AG04449 (cell line): ENCODE measurements around the gene HOXA11.
A peak's percentile ranks its signal among the peaks of the same experiment; 100 is the strongest.

ENCODE experiments used
- CTCF ChIA-PET: fragments of 350-600 bp; formaldehyde crosslinking; extraction: SDS; loops from one replicate; lab custom pipeline; 2021; ENCODE audit warnings: antibody characterized with exemption; lab: Yijun Ruan, JAX
- POLR2A ChIA-PET: fragments of 400-600, 350-600 bp; formaldehyde crosslinking; extraction: SDS; loops from one replicate; lab custom pipeline; 2020; ENCODE audit warnings: antibody characterized with exemption, inconsistent platforms; lab: Yijun Ruan, JAX
- DNase-seq: peaks from one replicate; pipeline ENCODE4 v3.0.0-alpha.2; 2010; ENCODE audit warnings: low read depth, low spot score
- H3K4me3 ChIP-seq: 2 replicates; pipeline ENCODE4 v1.5.1; 2011; ENCODE audit warnings: low read depth, mild to moderate bottlenecking, control low read depth, low read length
- TF ChIP-seq, protein P1 (sequence below): IDR thresholded peaks from one replicate; pipeline ENCODE4 v1.5.1; 2011; ENCODE audit warnings: mild to moderate bottlenecking, moderate library complexity, low read length, control low read depth, inconsistent platforms; ENCODE audit not compliant: insufficient read depth; ENCODE audit errors: missing control alignments

HOXA11 gene

DNA sequence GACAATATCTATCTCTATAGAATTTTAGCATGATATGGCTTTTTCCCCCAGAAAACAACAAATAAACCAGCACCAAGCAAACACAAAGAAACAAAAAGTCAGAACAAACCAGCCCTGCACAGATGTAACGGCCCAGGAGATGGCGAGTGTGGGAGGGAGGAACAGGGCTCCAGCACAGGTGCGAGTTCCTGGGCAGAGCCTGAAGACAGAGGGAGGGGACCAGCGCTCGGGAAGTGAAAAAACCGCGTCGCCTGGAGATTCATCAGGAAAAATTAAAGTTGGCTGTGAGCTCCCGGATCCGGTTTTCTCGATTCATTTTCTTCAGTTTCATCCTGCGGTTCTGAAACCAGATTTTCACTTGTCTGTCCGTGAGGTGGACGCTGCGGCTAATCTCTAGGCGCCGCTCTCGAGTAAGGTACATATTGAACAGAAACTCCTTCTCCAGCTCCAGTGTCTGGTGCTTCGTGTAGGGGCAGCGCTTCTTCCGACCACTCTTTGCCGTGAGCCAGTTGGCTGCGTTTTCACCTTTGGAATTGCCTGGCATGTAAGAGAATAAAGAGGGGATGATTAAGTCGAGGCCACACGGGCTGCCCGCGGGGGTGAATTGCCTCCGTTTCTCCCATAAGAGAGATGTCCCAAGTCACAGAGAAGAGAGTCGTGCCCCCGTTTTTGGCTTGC is 13.3 kb downstream of the HOXA11 start:
- H3K4me3 ChIP-seq, result peak overlapping the region; percentile 75
- TF ChIP-seq, protein P1, sequence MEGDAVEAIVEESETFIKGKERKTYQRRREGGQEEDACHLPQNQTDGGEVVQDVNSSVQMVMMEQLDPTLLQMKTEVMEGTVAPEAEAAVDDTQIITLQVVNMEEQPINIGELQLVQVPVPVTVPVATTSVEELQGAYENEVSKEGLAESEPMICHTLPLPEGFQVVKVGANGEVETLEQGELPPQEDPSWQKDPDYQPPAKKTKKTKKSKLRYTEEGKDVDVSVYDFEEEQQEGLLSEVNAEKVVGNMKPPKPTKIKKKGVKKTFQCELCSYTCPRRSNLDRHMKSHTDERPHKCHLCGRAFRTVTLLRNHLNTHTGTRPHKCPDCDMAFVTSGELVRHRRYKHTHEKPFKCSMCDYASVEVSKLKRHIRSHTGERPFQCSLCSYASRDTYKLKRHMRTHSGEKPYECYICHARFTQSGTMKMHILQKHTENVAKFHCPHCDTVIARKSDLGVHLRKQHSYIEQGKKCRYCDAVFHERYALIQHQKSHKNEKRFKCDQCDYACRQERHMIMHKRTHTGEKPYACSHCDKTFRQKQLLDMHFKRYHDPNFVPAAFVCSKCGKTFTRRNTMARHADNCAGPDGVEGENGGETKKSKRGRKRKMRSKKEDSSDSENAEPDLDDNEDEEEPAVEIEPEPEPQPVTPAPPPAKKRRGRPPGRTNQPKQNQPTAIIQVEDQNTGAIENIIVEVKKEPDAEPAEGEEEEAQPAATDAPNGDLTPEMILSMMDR, result no peak
- ChIA-PET POLR2A (interaction anchor here (1.3 to 5.5 kb wide), 4 partner anchors 7 to 1315 kb away, joined by 6 to 53 read pairs (median 21); partner anchors contain the start of gene HOXA11), CTCF (interaction anchor here (1.0 to 9.5 kb wide), 6 partner anchors 7 to 1320 kb away, joined by 3 to 117 read pairs (median 4); partner anchors contain the start of genes HOXA7 and HOXA9)
- DNase-seq, result no peak

DNA sequence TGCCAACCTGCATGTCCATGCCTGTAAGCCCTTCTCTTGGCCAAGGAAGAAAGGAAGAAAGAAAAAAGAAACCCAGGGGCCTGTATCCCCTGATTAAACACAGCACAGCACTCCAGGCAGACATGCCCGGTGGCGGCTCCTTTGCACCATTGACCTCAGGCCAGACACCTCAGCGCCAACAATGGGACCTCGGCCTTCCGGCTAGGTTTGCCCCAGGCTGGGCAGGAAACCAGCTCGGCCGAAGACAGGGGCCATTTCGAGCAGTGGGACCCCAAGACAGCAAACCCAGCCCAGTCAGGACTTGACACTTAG is 13.8 kb downstream of the HOXA11 start:
- peak overlapping the region; percentile 75 for H3K4me3 ChIP-seq
- CTCF ChIA-PET, result interaction anchor here (1.0 to 9.5 kb wide), 5 partner anchors 7 to 1320 kb away, joined by 3 to 117 read pairs (median 4); partner anchors contain the start of gene HOXA9
- POLR2A ChIA-PET, result interaction anchor here (1.3 to 5.5 kb wide), 4 partner anchors 7 to 1315 kb away, joined by 6 to 53 read pairs (median 21); partner anchors contain the start of gene HOXA11
- no peak for DNase-seq
- TF ChIP-seq, protein P1, result no peak

DNA sequence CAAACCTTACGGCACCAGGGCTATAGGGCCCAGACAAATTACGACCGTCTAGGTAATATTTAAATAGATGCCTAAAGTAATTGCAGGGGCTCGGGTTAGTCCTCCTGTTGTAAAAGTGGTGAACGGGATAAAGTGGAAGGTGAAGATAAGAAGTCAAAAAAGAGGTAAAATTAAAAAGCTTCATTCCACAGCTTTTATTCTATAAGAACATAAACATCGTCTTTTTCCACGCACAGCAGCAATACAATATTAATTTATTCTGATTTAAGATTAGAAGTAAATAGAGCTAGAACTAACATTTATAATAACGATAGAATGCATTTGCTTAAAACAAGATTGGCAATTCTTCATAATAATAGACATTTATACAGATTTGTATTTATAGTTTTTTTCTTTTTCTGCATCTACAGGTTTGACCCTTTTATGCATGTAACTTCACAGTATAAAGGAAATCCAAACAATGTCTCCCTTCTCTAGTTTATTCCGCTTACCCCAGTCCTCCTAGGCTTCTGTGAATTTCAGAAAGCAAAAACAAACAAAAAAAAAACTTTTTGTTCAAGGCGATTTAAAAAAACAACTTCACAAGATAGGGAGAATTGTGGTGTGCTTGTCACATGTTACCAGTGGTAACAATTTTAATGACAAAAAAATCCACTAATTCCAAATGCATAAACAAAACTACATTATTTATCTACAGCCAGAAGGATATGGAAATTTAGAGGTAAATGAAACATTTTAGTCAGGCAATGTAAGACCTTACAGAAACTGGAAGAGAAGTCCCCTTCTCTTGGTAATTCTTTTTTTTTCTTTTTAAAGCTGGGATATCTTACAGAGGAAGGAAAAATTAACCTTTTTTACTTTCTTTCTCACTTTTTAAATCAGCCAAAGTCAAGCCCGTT is 14.4 kb downstream of the HOXA11 start:
- TF ChIP-seq, protein P1, result no peak
- ChIA-PET POLR2A (interaction anchor here (1.1 to 4.2 kb wide), 3 partner anchors 8 to 1314 kb away, joined by 4 to 53 read pairs (median 6); no protein-coding TSS in a partner anchor), CTCF (interaction anchor here (0.9 to 5.3 kb wide), 5 partner anchors 8 to 1315 kb away, joined by 3 to 48 read pairs (median 4); no protein-coding TSS in a partner anchor)
- peak overlapping the region; percentile 75 for H3K4me3 ChIP-seq
- no peak for DNase-seq

DNA sequence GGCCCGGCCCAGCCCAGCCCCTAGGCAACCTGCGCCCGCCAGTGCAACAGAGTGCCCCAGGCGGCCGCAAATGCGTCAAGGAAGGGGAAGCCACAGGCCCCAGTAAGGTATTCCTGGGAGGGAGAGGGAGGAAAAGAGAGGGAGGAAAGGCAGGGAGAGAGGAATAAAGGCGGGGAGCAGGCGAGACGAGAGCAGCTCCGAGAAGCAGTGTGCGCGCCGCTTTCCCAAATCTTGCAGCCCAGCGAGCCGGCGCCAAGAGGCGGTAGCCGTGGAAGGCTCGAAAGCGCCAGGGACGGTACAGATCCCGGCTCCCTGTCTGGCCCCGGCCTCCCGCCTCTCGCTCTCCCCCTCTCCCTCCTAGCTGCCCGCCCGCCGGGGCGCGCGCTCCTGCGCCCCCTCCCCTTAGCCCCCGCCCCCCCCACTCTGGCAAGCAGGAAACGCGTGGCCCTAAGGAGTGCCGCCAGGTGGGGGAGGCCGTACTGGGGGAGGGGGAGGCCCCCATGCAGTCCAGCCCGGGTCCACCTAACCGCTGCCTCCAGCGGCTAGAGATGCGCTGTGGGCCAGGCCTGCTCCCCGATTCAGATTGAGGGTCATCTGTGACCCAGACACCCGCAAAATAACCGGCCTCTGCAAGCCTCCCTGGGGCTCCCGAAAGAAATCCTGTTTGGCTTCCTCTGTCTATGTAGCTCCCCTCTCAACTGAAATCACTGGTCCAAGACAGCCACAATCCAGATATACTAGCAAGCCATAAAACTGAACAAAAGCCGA is 15.2 kb downstream of the HOXA11 start:
- peak overlapping the region; percentile 75 for H3K4me3 ChIP-seq
- ChIA-PET POLR2A (interaction anchor here (1.1 to 4.2 kb wide), 2 partner anchors 9 to 11 kb away, joined by 4 to 53 read pairs; no protein-coding TSS in a partner anchor), CTCF (interaction anchor here (0.9 to 5.3 kb wide), 5 partner anchors 9 to 1314 kb away, joined by 3 to 48 read pairs (median 4); no protein-coding TSS in a partner anchor)
- no peak for DNase-seq
- TF ChIP-seq, protein P1, result no peak

DNA sequence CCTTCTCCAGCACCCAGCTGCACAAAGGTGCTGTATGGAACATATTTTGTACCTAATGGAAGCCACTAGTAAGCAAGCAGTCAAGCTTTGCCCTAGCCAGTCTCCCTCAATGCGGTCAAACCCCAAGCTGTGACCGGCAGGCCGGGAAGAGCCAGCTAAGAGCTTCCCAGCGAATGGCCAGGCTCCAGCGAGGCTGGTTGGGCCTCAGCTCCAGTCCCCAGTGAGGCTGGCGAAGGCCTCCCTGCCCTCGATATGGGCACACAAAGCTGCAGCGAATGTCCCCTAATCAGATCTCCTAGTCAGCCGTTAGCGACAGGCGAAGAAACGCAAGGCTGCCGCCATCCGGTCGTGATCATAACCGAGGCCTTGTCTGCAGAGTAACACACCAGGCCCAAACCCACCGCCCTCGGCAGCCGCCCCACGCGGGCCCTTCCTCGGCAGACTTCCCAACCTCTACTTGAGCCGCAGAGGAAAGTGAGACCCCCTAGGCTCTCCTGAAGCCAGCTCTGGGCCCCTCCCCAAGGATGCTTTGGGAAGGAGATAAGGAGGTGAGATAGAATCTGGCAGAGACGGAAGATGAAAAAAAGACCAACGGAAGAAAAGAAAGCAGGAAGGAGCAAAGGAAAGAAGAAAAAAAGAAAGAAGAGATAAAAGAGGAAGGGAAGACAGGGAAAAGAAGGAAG is 16.6 kb downstream of the HOXA11 start:
- ChIA-PET CTCF (interaction anchor here (0.7 to 5.3 kb wide), 5 partner anchors 10 to 791 kb away, joined by 3 to 48 read pairs (median 3); partner anchors contain the start of gene HOXA7), POLR2A (interaction anchor here (0.5 to 4.2 kb wide), 6 partner anchors 10 to 1312 kb away, joined by 3 to 53 read pairs (median 4); partner anchors contain the start of gene HOXA7)
- TF ChIP-seq, protein P1, result peak; percentile 11
- H3K4me3 ChIP-seq, result peak overlapping the region; percentile 75
- DNase-seq, result no peak
